Duodenal mucosa (tissue), 2 donors: ENCODE data around the gene SYT13.
"Not testable (repeated sequence)": the region's sequence is repeated elsewhere in the genome, so short reads cannot be mapped to it uniquely, and the experiment has no call there.

ENCODE experiments used
- H3K27ac ChIP-seq: one replicate; pipeline ENCODE4 v1.7.0; 2013; ENCODE audit warnings: low read depth, low read length
- H3K27me3 ChIP-seq, 2 donors: one replicate each; pipeline ENCODE4 v1.7.0; 2013; ENCODE audit warnings: low read length in 2 of 2, control low read depth in 1 of 2; ENCODE audit not compliant: insufficient read depth in 2 of 2, control insufficient read depth in 1 of 2
- H3K36me3 ChIP-seq, 2 donors: one replicate each; pipeline ENCODE4 v1.7.0; 2013; ENCODE audit warnings: low read length in 2 of 2, control low read depth in 1 of 2; ENCODE audit not compliant: insufficient read depth in 2 of 2, control insufficient read depth in 1 of 2
- H3K4me1 ChIP-seq, 2 donors: one replicate each; pipeline ENCODE4 v1.7.0; 2013; ENCODE audit warnings: low read length in 2 of 2, control low read depth in 1 of 2; ENCODE audit not compliant: insufficient read depth in 2 of 2, control insufficient read depth in 1 of 2
- H3K4me3 ChIP-seq, 2 donors: one replicate each; pipeline ENCODE4 v1.7.0; 2013; ENCODE audit warnings: low read length in 2 of 2, low read depth in 1 of 2
- H3K9ac ChIP-seq, 2 donors: one replicate each; pipeline ENCODE4 v1.7.0; 2013; ENCODE audit warnings: low read length in 2 of 2, low read depth in 1 of 2
- H3K9me3 ChIP-seq, 2 donors: one replicate each; pipeline ENCODE4 v1.7.0; 2013; ENCODE audit warnings: low read length in 2 of 2, control low read depth in 1 of 2; ENCODE audit not compliant: control insufficient read depth in 1 of 2

The SYT13 gene

DNA sequence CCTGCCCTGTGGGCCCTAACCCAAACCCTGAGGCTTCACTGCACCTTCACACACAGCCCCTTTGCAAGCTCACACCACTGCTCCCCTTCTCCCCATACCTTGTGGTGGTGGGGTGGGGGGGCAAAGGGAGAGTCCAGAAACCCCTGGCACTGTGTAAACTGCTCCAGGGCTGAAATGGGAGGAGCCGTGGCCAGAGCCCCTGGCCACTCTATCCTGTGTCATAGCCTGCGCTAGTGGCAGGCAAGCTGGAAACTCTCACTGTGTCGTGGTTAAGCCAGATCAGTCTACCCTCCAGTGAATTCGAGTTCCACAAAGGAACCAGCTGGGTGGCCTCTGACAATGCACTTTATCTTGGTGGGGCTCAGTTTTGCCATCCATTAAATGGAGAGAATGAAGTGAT lies 8.4 kb upstream of the SYT13 start:
- no peaks in the 10 kb centered on the region for H3K9me3 ChIP-seq

DNA sequence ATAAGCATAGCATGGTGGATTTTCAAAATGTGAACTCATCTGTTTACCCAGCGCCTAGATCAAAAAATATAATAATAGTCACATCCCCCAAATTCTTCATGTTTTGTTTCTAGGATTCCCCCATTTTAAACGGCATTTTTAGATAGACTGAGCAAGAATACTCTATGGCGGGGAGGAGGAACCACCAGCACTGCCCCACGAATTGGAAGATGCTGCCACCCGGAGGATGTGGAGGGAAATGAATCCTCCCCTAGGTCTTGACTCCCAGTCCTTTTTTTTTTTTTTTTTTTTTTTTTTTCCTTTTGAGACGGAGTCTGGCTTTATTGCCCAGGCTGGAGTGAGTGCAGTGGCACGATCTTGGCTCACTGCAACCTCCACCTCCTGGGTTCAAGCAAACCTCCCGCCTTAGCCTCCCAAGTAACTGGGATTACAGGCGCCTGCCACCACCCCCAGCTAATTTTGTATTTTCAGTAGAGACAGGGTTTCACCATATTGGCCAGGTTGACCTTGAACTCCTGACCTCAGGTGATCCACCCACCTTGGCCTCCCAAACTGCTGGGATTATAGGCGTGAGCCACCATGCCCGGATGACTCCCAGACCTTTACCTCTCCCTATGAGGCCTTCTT lies 7.5 kb upstream of the SYT13 start:
- H3K9ac ChIP-seq, H3K9me3 ChIP-seq, H3K27ac ChIP-seq, H3K27me3 ChIP-seq, H3K36me3 ChIP-seq, H3K4me3 ChIP-seq: not testable (repeated sequence)
- H3K4me1 ChIP-seq = peaks cover 9 to 16% of the 10 kb centered on the region in 2 donors

More for the DNA sequence above, 8.4 kb upstream of the SYT13 start:
- H3K27ac ChIP-seq = no peak overlapping the region
- H3K36me3 ChIP-seq = no peaks in the 10 kb centered on the region
- H3K27me3 ChIP-seq = no peaks in the 10 kb centered on the region
- H3K4me3 ChIP-seq = no peak overlapping the region
- no peak overlapping the region for H3K9ac ChIP-seq
- peaks cover 9 to 16% of the 10 kb centered on the region in 2 donors for H3K4me1 ChIP-seq

DNA sequence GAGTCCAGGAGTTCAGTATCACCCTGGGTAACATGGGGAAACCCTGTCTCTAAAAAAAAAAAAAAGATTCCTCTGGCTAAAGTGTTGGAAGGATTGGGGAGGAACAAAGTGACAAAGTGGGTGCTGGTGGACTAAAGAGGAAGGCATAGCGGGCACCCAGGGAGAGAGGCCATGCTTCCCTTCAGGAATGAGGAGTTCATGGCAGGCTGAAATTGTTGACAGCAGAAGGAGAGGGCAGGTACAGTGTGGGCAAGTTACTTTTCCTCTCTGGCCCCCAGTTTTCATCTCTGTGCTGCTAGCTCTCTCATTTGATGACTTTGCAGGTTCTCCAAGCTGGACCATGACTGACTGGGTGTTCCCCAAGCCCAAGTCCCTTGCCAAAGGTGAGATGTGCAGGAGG lies 4.4 kb upstream of the SYT13 start:
- no peak overlapping the region for H3K4me3 ChIP-seq
- no peak overlapping the region for H3K27ac ChIP-seq
- H3K36me3 ChIP-seq = no peaks in the 10 kb centered on the region
- peaks cover 0 to 3% of the 10 kb centered on the region in 2 donors for H3K9me3 ChIP-seq
- peaks cover 0 to 7% of the 10 kb centered on the region in 2 donors for H3K27me3 ChIP-seq
- peaks cover 6 to 11% of the 10 kb centered on the region in 2 donors for H3K4me1 ChIP-seq
- no peak overlapping the region for H3K9ac ChIP-seq

DNA sequence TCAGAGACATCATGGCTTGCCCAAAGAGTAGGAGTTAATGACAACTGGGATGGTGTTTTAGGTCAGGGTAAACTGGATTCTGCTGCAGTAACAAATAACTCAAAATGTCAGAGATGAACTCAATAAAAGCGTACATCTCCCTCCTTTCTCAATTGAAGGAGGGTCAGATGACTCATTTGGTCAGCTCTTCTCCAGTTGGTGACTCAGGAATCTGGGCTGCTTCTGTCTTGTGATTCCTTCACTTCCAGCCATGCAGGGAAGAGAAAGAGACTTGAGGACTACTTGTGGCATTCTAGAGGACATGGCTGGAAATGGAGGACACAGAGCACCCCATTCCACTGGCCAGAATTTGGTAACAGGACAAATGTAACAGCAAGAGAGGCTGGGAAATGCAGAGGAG lies 3.2 kb upstream of the SYT13 start:
- H3K27ac ChIP-seq = no peak overlapping the region
- H3K9me3 ChIP-seq = peaks cover 0 to 3% of the 10 kb centered on the region in 2 donors
- no peak overlapping the region for H3K4me3 ChIP-seq
- no peak overlapping the region for H3K9ac ChIP-seq
- peaks cover 0 to 10% of the 10 kb centered on the region in 2 donors for H3K27me3 ChIP-seq
- no peaks in the 10 kb centered on the region for H3K36me3 ChIP-seq
- H3K4me1 ChIP-seq = peaks cover 0 to 7% of the 10 kb centered on the region in 2 donors

DNA sequence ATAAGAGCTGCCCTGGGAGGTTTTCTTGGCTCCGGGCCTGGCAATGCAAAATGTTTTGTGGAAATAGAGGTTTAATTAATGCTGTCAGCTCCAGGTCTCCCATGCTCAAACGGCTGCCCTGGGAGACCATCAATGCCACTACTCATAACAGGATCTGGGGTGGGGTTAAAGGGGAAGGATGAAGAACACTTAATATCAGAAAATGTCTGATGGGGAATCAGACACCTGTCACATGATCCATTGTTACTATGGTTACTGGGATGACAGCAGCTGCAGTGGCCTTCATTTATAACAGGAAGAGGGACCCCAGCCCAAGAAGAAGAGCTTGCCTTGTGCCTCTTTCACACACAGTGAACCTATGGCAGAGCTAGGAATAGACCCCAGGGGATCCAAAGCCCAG lies 2.2 kb upstream of the SYT13 start:
- Histone ChIP-seq H3K27ac (no peak overlapping the region), H3K4me3 (no peak overlapping the region), H3K9ac (no peak overlapping the region), H3K9me3 (peaks cover 0 to 3% of the 10 kb centered on the region in 2 donors), H3K27me3 (peaks cover 0 to 10% of the 10 kb centered on the region in 2 donors), H3K4me1 (peaks cover 0 to 10% of the 10 kb centered on the region in 2 donors), H3K36me3 (no peaks in the 10 kb centered on the region)

DNA sequence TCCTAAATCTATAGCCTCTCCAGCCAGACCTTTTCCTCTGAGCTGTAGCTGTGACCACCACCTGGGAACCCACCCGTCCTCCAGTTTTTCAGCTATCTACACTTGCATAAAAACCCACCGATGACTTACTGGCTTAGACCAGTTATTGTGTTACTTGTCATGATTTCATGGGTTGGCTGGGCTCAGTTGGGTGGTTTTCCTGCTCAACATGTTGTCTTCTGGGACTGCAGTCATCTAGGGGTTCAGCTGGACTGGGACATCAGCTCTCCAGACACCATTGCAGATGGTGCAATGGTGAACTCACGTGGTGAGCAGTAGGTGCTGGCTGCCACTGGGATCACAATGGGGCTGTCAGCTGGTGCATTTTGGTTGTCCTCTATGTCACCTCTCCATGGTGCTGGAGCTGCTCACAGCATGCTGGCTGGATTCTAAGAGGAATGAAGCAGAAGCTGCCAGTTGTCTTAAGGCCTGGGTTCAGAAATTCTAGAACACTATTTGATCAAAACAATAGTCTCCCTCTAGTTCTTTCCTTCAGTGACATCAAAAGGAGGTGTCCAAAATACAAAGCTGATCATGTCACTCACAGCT lies 1.3 kb upstream of the SYT13 start:
- no peaks in the 10 kb centered on the region for H3K36me3 ChIP-seq
- H3K4me1 ChIP-seq = peaks cover 0 to 5% of the 10 kb centered on the region in 2 donors
- no peak overlapping the region for H3K4me3 ChIP-seq
- no peak overlapping the region for H3K27ac ChIP-seq
- H3K9me3 ChIP-seq = peaks cover 0 to 3% of the 10 kb centered on the region in 2 donors
- peaks cover 0 to 10% of the 10 kb centered on the region in 2 donors for H3K27me3 ChIP-seq
- no peak overlapping the region for H3K9ac ChIP-seq

DNA sequence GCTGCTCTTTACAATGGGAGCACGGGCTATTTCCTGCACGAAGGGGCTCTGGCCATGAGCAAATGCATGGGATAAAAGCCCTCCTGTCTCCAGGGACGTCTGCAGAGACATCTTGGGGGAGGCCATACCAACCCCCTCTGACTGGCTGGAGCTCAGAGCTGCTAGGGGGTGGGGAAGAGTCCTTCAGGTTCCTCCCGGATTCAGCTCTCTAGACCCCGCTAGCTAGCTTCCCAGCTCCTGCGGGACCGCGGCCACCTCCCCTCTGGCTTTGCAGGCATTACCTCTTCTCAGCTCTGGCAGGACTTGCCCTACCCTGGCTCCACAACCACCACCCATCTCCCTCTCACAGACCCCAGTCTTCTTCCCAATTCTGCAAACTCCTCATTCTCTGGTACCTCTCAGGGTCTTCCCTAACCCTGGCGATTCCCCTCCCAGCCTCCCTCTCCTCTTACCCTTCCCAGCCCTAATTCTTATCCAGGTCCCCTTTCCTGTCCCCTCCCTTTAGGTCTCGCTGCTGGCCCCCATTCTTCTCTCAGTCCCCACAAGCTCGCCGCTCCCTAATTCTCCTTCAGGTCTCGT lies 802 bp downstream of the SYT13 start:
- H3K4me1 ChIP-seq = peaks cover 0 to 5% of the 10 kb centered on the region in 2 donors
- peaks cover 0 to 10% of the 10 kb centered on the region in 2 donors for H3K27me3 ChIP-seq
- no peak overlapping the region for H3K27ac ChIP-seq
- H3K36me3 ChIP-seq = no peaks in the 10 kb centered on the region
- H3K9me3 ChIP-seq = peaks cover 0 to 3% of the 10 kb centered on the region in 2 donors
- H3K4me3 ChIP-seq = peak overlapping the region; percentile 62 to 73
- peak overlapping the region; percentile 23 to 39 for H3K9ac ChIP-seq

DNA sequence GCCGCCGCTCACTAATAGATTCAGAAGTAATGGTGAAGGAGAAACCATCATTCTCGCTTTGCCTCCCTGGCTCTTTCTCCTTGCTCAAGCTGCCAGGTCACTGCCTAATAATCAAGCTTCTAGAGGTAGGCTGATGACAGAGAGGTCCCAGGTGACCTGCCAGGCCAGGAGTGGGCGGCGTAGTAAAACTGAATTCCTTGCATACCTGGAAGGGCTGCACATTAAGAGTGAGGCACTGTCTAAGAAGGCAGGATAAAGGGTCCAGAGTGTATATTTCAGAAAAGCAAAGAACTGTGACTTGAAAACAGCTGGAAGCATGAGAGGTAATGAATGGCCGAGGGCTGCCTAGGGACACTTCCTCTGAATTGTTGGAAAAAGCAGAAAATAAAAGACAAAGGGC lies 4.1 kb downstream of the SYT13 start:
- H3K9me3 ChIP-seq = no peaks in the 10 kb centered on the region
- H3K4me1 ChIP-seq = peaks cover 0 to 5% of the 10 kb centered on the region in 2 donors
- no peak overlapping the region for H3K27ac ChIP-seq
- no peak overlapping the region for H3K9ac ChIP-seq
- no peaks in the 10 kb centered on the region for H3K36me3 ChIP-seq
- peaks cover 0 to 5% of the 10 kb centered on the region in 2 donors for H3K27me3 ChIP-seq
- H3K4me3 ChIP-seq = no peak overlapping the region

DNA sequence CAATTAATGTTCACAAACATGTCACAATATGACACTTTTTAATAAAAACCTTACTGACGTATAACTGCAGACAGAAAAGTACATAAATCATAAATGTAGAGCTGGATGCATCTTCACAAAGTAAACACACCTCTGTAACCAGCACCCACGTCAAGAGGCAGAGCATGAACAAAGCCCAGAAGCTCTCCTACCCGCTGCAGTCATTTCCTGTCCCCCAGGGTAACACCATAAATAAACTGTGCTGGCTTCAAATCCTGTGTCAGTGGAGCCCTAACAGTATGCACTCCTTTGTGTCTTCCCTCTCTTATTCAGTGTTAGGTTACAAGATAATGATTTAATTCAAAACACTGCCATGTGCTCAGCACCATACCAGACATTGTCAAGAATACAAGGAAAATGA lies 5.7 kb downstream of the SYT13 start:
- H3K27ac ChIP-seq = no peak overlapping the region
- peaks cover 0 to 5% of the 10 kb centered on the region in 2 donors for H3K4me1 ChIP-seq

DNA sequence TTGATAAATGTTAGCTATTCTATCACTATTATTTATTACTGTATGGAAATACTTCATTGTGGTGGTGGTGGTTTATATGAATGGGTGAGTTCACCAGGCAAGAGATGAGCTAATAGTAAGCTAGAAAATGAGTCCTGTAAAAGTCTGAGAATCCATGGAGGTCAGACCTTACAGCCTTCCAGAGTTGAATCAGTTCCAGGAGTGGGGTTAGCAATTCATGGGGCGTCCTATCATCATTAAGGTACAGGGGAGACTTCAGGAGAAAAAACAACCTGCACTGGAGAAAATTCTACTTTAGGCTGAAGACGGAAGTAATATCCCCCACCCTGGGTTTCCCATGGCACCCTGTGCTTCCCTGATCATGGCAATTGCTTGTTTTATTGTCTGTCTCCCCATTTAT lies 6.5 kb downstream of the SYT13 start:
- Histone ChIP-seq H3K27me3 (no peaks in the 10 kb centered on the region), H3K27ac (no peak overlapping the region), H3K36me3 (no peaks in the 10 kb centered on the region)

More for the DNA sequence above, 5.7 kb downstream of the SYT13 start:
- Histone ChIP-seq H3K9me3 (no peaks in the 10 kb centered on the region), H3K27me3 (peaks cover 0 to 2% of the 10 kb centered on the region in 2 donors), H3K4me3 (no peak overlapping the region), H3K9ac (no peak overlapping the region), H3K36me3 (no peaks in the 10 kb centered on the region)

More for the DNA sequence above, 6.5 kb downstream of the SYT13 start:
- Histone ChIP-seq H3K4me1 (peaks cover 0 to 5% of the 10 kb centered on the region in 2 donors), H3K9me3 (no peaks in the 10 kb centered on the region), H3K9ac (no peak overlapping the region), H3K4me3 (no peak overlapping the region)
